ENCODE data around the gene PPP3CB.

The PPP3CB gene

DNA sequence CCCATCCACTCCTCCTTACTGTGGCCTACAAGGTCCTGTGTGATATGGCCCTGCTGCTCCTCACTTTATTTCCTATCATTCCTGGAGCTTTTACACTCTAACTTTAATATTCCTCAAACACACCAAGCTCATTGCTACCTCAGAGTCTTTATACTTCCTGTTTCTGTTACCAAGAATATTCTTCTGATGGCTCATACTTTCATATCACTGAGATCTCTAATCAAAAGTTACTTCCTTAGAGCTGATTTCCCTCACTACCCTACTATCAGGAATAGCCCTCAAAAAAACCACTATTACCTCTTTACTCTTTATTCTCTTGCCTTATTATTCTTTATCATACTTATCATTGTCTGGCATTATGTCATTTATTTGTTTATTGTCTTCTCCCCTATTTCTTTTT is 5.8 kb upstream of the PPP3CB start:
- TF ChIP-seq, protein P1, sequence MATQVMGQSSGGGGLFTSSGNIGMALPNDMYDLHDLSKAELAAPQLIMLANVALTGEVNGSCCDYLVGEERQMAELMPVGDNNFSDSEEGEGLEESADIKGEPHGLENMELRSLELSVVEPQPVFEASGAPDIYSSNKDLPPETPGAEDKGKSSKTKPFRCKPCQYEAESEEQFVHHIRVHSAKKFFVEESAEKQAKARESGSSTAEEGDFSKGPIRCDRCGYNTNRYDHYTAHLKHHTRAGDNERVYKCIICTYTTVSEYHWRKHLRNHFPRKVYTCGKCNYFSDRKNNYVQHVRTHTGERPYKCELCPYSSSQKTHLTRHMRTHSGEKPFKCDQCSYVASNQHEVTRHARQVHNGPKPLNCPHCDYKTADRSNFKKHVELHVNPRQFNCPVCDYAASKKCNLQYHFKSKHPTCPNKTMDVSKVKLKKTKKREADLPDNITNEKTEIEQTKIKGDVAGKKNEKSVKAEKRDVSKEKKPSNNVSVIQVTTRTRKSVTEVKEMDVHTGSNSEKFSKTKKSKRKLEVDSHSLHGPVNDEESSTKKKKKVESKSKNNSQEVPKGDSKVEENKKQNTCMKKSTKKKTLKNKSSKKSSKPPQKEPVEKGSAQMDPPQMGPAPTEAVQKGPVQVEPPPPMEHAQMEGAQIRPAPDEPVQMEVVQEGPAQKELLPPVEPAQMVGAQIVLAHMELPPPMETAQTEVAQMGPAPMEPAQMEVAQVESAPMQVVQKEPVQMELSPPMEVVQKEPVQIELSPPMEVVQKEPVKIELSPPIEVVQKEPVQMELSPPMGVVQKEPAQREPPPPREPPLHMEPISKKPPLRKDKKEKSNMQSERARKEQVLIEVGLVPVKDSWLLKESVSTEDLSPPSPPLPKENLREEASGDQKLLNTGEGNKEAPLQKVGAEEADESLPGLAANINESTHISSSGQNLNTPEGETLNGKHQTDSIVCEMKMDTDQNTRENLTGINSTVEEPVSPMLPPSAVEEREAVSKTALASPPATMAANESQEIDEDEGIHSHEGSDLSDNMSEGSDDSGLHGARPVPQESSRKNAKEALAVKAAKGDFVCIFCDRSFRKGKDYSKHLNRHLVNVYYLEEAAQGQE (IDR thresholded peaks at IDR 0.05; ENCODE audit: insufficient read depth in 1 of 2, low read depth in 2 of 2, low read length in 2 of 2), result no peak
- TF ChIP-seq SIN3A (IDR thresholded peaks at IDR 0.05; ENCODE audit: borderline replicate concordance, insufficient read depth, low read length), result no peak
- no peak for TF ChIP-seq POLR2AphosphoS5 (IDR thresholded peaks at IDR 0.05; ENCODE audit: low read depth, low read length)
- no peak for TF ChIP-seq FOXP2 (optimal IDR thresholded peaks at IDR 0.05; ENCODE audit: borderline replicate concordance, extremely low read depth, extremely low read length, insufficient read depth)
- no peak for TF ChIP-seq TAF1 (IDR thresholded peaks at IDR 0.05; ENCODE audit: borderline replicate concordance, insufficient read depth, low read length)

DNA sequence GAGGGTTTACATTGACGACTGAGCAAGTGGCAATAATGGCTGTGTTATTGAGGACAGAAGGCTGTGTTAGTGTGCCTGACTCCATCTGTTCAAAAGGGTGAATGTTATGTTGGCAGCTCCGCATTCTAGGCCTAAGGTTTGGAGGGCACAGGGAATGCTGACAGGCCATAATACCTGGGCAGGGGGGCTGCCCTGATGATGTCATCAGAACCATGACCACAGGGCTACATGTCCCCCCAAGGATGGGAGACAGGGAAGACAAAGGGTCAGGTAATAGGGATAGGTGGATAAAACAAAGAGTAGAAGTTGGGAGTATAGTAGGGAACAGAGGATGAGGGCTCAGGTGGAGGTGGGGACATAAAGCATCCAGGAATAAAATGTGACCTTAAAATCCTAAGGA is 1.8 kb upstream of the PPP3CB start:
- TF ChIP-seq POLR2AphosphoS5 (IDR thresholded peaks at IDR 0.05; ENCODE audit: low read depth, low read length) (no peak), SIN3A (IDR thresholded peaks at IDR 0.05; ENCODE audit: borderline replicate concordance, insufficient read depth, low read length) (no peak), TAF1 (IDR thresholded peaks at IDR 0.05; ENCODE audit: borderline replicate concordance, insufficient read depth, low read length) (no peak), FOXP2 (optimal IDR thresholded peaks at IDR 0.05; ENCODE audit: borderline replicate concordance, extremely low read depth, extremely low read length, insufficient read depth) (no peak)
- TF ChIP-seq, protein P1 (IDR thresholded peaks at IDR 0.05; ENCODE audit: insufficient read depth in 1 of 2, low read depth in 2 of 2, low read length in 2 of 2), result no peak

DNA sequence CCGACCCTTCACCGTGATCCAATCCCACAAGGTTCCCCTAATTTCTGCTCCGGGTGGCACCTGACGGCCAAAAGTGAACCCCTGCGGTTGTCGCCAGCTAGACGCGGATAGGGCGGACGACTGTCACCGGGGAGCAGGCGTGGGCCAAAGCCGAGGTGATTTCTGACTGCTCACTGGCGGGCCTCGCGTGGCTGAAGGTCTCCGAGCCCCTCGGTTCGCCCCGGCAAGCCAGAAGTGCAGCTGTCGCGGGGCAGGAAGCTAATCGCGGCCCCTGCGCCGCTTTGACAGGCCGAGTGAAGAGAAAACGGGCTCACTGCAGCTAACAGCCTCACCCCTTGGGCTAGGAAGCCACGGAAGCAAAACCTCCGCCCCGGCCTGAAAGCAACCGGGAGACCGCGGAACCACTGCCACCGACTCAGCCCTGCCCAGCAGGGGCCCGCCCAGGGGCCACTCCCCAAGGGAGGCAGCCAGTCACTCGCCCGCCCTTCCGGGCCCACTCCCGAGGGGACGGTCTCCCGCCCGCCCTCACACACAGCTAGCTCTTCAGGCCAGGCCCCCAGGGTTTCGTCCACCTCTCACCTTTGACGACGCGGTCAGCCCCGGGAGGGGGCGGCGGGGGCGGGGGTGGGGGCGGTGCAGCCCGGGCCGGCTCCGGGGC is 469 bp downstream of the PPP3CB start:
- TF ChIP-seq SIN3A (IDR thresholded peaks at IDR 0.05; ENCODE audit: borderline replicate concordance, insufficient read depth, low read length) (no peak), TAF1 (IDR thresholded peaks at IDR 0.05; ENCODE audit: borderline replicate concordance, insufficient read depth, low read length) (0 out of 2 replicates have a peak, but pooled peaks have one; percentile 2), FOXP2 (optimal IDR thresholded peaks at IDR 0.05; ENCODE audit: borderline replicate concordance, extremely low read depth, extremely low read length, insufficient read depth) (peak; percentile 8)

DNA sequence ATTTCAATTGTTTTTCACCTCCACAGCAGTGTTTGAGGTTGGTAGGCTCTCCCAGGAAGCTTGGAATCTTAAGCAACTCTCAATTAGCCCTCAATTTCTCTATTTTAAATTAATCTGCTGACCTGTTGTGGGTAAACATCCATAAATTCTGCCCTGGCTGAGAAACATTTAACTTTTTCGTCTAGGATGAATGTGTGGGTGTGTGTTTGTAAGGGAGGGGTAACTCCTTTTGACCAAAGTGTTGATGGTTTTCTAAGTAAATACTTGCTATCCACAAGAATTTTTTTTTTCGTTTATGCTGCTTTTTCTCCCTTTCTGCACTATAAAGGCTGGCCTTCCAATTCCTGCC is 973 bp downstream of the PPP3CB start:
- TF ChIP-seq POLR2AphosphoS5 (IDR thresholded peaks at IDR 0.05; ENCODE audit: low read depth, low read length), result no peak
- TF ChIP-seq SIN3A (IDR thresholded peaks at IDR 0.05; ENCODE audit: borderline replicate concordance, insufficient read depth, low read length), result no peak
- TF ChIP-seq FOXP2 (optimal IDR thresholded peaks at IDR 0.05; ENCODE audit: borderline replicate concordance, extremely low read depth, extremely low read length, insufficient read depth), result no peak
- TF ChIP-seq, protein P1 (IDR thresholded peaks at IDR 0.05; ENCODE audit: insufficient read depth in 1 of 2, low read depth in 2 of 2, low read length in 2 of 2), result no peak
- no peak for TF ChIP-seq TAF1 (IDR thresholded peaks at IDR 0.05; ENCODE audit: borderline replicate concordance, insufficient read depth, low read length)

DNA sequence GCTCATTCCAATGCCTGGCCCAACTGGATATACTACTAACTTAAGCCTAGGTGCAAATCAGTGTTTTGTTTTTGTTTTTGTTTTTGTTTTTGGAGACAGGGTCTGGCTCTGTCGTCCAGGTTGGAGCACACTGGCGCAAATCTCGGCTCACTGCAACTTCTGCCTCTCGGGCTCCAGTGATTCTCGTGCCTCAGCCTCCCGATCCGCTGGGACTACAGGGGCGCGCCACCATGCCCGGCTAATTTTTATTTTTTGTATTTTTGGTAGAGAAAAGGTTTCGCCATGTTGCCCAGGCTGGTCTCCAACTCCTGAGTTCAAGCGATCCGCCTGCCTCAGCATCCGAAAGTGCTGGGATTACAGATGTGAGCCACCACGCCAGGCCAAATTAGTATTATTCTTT is 1.6 kb downstream of the PPP3CB start:
- TF ChIP-seq FOXP2 (optimal IDR thresholded peaks at IDR 0.05; ENCODE audit: borderline replicate concordance, extremely low read depth, extremely low read length, insufficient read depth) (no peak), POLR2AphosphoS5 (IDR thresholded peaks at IDR 0.05; ENCODE audit: low read depth, low read length) (no peak), TAF1 (IDR thresholded peaks at IDR 0.05; ENCODE audit: borderline replicate concordance, insufficient read depth, low read length) (no peak), SIN3A (IDR thresholded peaks at IDR 0.05; ENCODE audit: borderline replicate concordance, insufficient read depth, low read length) (no peak)
- TF ChIP-seq, protein P1 (IDR thresholded peaks at IDR 0.05; ENCODE audit: insufficient read depth in 1 of 2, low read depth in 2 of 2, low read length in 2 of 2), result no peak
